Ovary (tissue), 3 donors: ENCODE data around the gene YWHAG.

ENCODE experiments used
- CTCF ChIP-seq, 3 donors: fragments of 450-650 bp in 2 of 3; fragments of 200-600 bp in 1 of 3; IDR thresholded peaks; one replicate each; pipeline versions ENCODE4 v1.5.1 to v1.8.0; 2016 to 2022; ENCODE audit warnings: antibody characterized with exemption in 3 of 3, mild to moderate bottlenecking in 1 of 3
- EP300 ChIP-seq: sonication (generic); formaldehyde crosslinking; IDR thresholded peaks from one replicate; pipeline ENCODE4 v1.6.1; 2017; ENCODE audit warnings: antibody characterized with exemption
- POLR2A ChIP-seq: fragments of 450-650 bp; IDR thresholded peaks from one replicate; pipeline ENCODE4 v1.6.1; 2017; ENCODE audit warnings: antibody characterized with exemption, mild to moderate bottlenecking, moderate library complexity
- donor health status: DM: no; HTN: no; CAD: no.

DNA sequence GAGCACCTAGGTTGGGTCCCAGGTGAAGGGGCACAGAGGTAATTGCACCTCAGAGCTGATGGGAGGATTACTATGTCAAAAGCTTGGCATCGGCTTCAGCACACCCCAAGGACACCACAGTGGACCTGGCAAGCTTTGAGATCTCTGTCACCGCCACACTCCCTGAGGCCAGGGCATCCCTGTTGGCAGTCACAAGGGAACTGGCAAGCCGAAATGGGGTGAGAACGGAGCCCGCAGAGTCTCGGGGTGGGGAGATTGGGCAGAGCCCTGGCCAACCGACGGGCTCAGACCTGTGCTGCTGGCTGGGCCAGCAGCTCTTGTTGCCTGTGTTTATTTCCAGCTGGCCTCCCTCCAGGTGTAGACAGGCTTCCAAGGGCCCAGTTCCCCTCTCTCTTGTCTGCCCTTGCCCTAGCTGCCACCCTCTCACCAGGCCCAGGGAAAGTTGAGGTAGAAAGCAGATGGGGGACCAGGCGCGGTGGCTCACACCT lies 53.9 kb downstream of the YWHAG start:
- TF ChIP-seq CTCF (IDR thresholded peaks at IDR 0.05), result no peak
- TF ChIP-seq POLR2A, result no peak
- no peak for TF ChIP-seq EP300
